Endodermal cell (in vitro differentiated cells): ENCODE data around the gene S100A1. TPM values are rescaled to one million over a fixed set of nuclear protein-coding genes. Genes with fewer than 3 reads are reported as not detected.

Experiments used
- DNase-seq: peaks from one replicate; pipeline ENCODE4 v3.0.0-alpha.2; 2017
- H3K27ac ChIP-seq: 2 replicates; pipeline ENCODE4 v1.5.1; 2013; ENCODE audit warnings: mild to moderate bottlenecking, low read depth, low read length, moderate library complexity
- H3K27me3 ChIP-seq: 2 replicates; pipeline ENCODE4 v1.6.1; 2013; ENCODE audit warnings: mild to moderate bottlenecking, low read length, moderate library complexity; ENCODE audit not compliant: insufficient read depth, control insufficient read depth, poor library complexity, severe bottlenecking
- H3K36me3 ChIP-seq: 2 replicates; pipeline ENCODE4 v1.7.0; 2013; ENCODE audit warnings: mild to moderate bottlenecking, low read length, moderate library complexity; ENCODE audit not compliant: control insufficient read depth, insufficient read depth
- H3K4me1 ChIP-seq: one replicate; pipeline ENCODE4 v1.7.0; 2013; ENCODE audit warnings: low read length; ENCODE audit not compliant: control insufficient read depth, insufficient read depth
- H3K4me3 ChIP-seq: 2 replicates; pipeline ENCODE4 v1.5.1; 2013; ENCODE audit warnings: mild to moderate bottlenecking, low read length, moderate library complexity
- H3K9ac ChIP-seq: 2 replicates; pipeline ENCODE4 v1.6.1; 2013; ENCODE audit warnings: mild to moderate bottlenecking, low read length, moderate library complexity; ENCODE audit not compliant: poor library complexity, severe bottlenecking; ENCODE audit errors: extremely low read depth
- H3K9me3 ChIP-seq: 2 replicates; pipeline ENCODE4 v1.6.1; 2013; ENCODE audit warnings: mild to moderate bottlenecking, low read length, moderate library complexity; ENCODE audit not compliant: control insufficient read depth
- H3K27ac Mint-ChIP-seq: 2 replicates; pipeline ENCODE4 v1.8.0; 2020; ENCODE audit warnings: mixed read lengths
- H3K27me3 Mint-ChIP-seq: 2 replicates; pipeline ENCODE4 v1.8.0; 2021; ENCODE audit warnings: mild to moderate bottlenecking, mixed read lengths; ENCODE audit not compliant: insufficient read depth
- H3K36me3 Mint-ChIP-seq: 2 replicates; pipeline ENCODE4 v1.8.0; 2020; ENCODE audit warnings: low read depth, mixed read lengths
- H3K4me1 Mint-ChIP-seq: 2 replicates; pipeline ENCODE4 v1.8.0; 2020; ENCODE audit warnings: mixed read lengths
- H3K4me3 Mint-ChIP-seq: 2 replicates; pipeline ENCODE4 v1.8.0; 2020; ENCODE audit warnings: mild to moderate bottlenecking, moderate library complexity, mixed read lengths
- H3K9me3 Mint-ChIP-seq: 2 replicates; pipeline ENCODE4 v1.8.0; 2020; ENCODE audit warnings: mild to moderate bottlenecking, mixed read lengths
- CTCF ChIP-seq: fragments of 200-600 bp; sonication (generic); conservative IDR thresholded peaks from 2 replicates; pipeline ENCODE4 v1.5.0; 2021; ENCODE audit warnings: antibody characterized with exemption, mild to moderate bottlenecking
- WGBS, 2 experiments: methylation state at CpG; one replicate each; pipeline versions ENCODE4 v1.1.5 to v1.1.7; 2013; ENCODE audit warnings: missing lambda C conversion rate in 2 of 2, mixed read lengths in 1 of 2; ENCODE audit not compliant: insufficient coverage in 1 of 2, insufficient read length in 1 of 2; 5-methylcytosine and 5-hydroxymethylcytosine counted together
- total RNA-seq, 2 donors: library from RNA; stranded (reverse); fragmentation: NEBNext Ultra II Directional in 1 of 2; extraction: Animal tissue kit (Norgen Biotek cat#: 25700) in 1 of 2; gene quantifications; 2 replicates in 1 of 2; 3 replicates in 1 of 2; pipeline ENCODE4 v1.2.1, GENCODE V29; 2021

S100A1 gene
- total RNA-seq, 2 donors from 2014 or later, result 1.8 to 5.0 TPM

- H3K4me1 ChIP-seq, result peaks cover 8% of the 10 kb centered on the region
- no peak for TF ChIP-seq CTCF
- no peak overlapping the region for H3K4me3 ChIP-seq
- H3K27ac Mint-ChIP-seq, result no peak overlapping the region
- peaks cover 77% of the 10 kb centered on the region for H3K36me3 Mint-ChIP-seq
- H3K9ac ChIP-seq, result no peak overlapping the region
- peaks cover 18% of the 10 kb centered on the region for H3K4me1 Mint-ChIP-seq
- H3K27me3 Mint-ChIP-seq, result no peaks in the 10 kb centered on the region
- H3K36me3 ChIP-seq, result peaks cover 88% of the 10 kb centered on the region
- WGBS, 2 experiments, result 97 to 100% methylated on average over 8 to 11 of the region's 11 CpGs
- H3K9me3 Mint-ChIP-seq, result no peaks in the 10 kb centered on the region
- no peaks in the 10 kb centered on the region for H3K27me3 ChIP-seq
- DNase-seq, result no peak
- H3K4me3 Mint-ChIP-seq, result no peak overlapping the region
- no peak overlapping the region for H3K27ac ChIP-seq
- no peaks in the 10 kb centered on the region for H3K9me3 ChIP-seq
Measured at GRCh38 chr1:153643100-153643499, 14.9 kb downstream of the S100A1 start.

GRCh38 chr1:153643816-153644215 lies 15.6 kb downstream of the S100A1 start:
- peaks cover 8% of the 10 kb centered on the region for H3K4me1 ChIP-seq
- H3K27ac ChIP-seq, result no peak overlapping the region
- H3K4me3 ChIP-seq, result no peak overlapping the region
- DNase-seq, result no peak
- Mint-ChIP-seq H3K27ac (no peak overlapping the region), H3K9me3 (no peaks in the 10 kb centered on the region), H3K27me3 (no peaks in the 10 kb centered on the region), H3K4me3 (no peak overlapping the region), H3K36me3 (peaks cover 71% of the 10 kb centered on the region), H3K4me1 (peaks cover 18% of the 10 kb centered on the region)
- H3K36me3 ChIP-seq, result peaks cover 81% of the 10 kb centered on the region
- H3K27me3 ChIP-seq, result no peaks in the 10 kb centered on the region
- H3K9ac ChIP-seq, result no peak overlapping the region
- TF ChIP-seq CTCF, result no peak
- no peaks in the 10 kb centered on the region for H3K9me3 ChIP-seq

- Mint-ChIP-seq H3K4me3 (no peak overlapping the region), H3K27ac (peak overlapping the region; percentile 64), H3K36me3 (peaks cover 47% of the 10 kb centered on the region), H3K4me1 (peaks cover 19% of the 10 kb centered on the region), H3K27me3 (no peaks in the 10 kb centered on the region), H3K9me3 (no peaks in the 10 kb centered on the region)
- no peaks in the 10 kb centered on the region for H3K27me3 ChIP-seq
- H3K9me3 ChIP-seq, result no peaks in the 10 kb centered on the region
- DNase-seq, result no peak
- no peak for TF ChIP-seq CTCF
- H3K4me1 ChIP-seq, result peaks cover 16% of the 10 kb centered on the region
- H3K27ac ChIP-seq, result no peak overlapping the region
- no peak overlapping the region for H3K9ac ChIP-seq
- H3K36me3 ChIP-seq, result peaks cover 51% of the 10 kb centered on the region
- H3K4me3 ChIP-seq, result no peak overlapping the region
- 92 to 100% methylated on average over 2 to 5 of the region's 5 CpGs for WGBS, 2 experiments
Measured at GRCh38 chr1:153646672-153647345, 18.6 kb downstream of the S100A1 start.
